NCI-H2107 (cell line): Measurements from ENCODE around the gene MPDZ.
"Not testable (repeated sequence)": the region's sequence is repeated elsewhere in the genome, so short reads cannot be mapped to it uniquely, and the experiment has no call there.

Experiments
- DNase-seq: peaks from one replicate; lab custom pipeline; 2025; lab: John Stamatoyannopoulos, UW

Gene MPDZ

GRCh38 chr9:13264788-13265187 is 14.7 kb downstream of the MPDZ start:
- DNase-seq, result no peak

- DNase-seq, result no peak
Observed at GRCh38 chr9:13263511-13263910, 16.0 kb downstream of the MPDZ start.

GRCh38 chr9:13252852-13253251 is 26.6 kb downstream of the MPDZ start:
- no peak for DNase-seq

- no peak for DNase-seq
Observed at GRCh38 chr9:13244181-13244580, 35.3 kb downstream of the MPDZ start.

GRCh38 chr9:13241283-13241682 is 38.2 kb downstream of the MPDZ start:
- no peak for DNase-seq

GRCh38 chr9:13239660-13240059 is 39.8 kb downstream of the MPDZ start:
- no peak for DNase-seq

GRCh38 chr9:13239208-13239607 is 40.3 kb downstream of the MPDZ start:
- DNase-seq, result no peak

GRCh38 chr9:13234932-13235331 is 44.6 kb downstream of the MPDZ start:
- no peak for DNase-seq

- no peak for DNase-seq
Observed at GRCh38 chr9:13228431-13228830, 51.1 kb downstream of the MPDZ start.

GRCh38 chr9:13224366-13224765 is 55.1 kb downstream of the MPDZ start:
- DNase-seq, result no peak

- not testable (repeated sequence) for DNase-seq
Observed at GRCh38 chr9:13222733-13223132, 56.8 kb downstream of the MPDZ start.

- no peak for DNase-seq
Observed at GRCh38 chr9:13221741-13222140, 57.8 kb downstream of the MPDZ start.

- DNase-seq, result no peak
Observed at GRCh38 chr9:13220837-13221236, 58.7 kb downstream of the MPDZ start.

GRCh38 chr9:13215791-13216554 is 63.5 kb downstream of the MPDZ start:
- no peak for DNase-seq

GRCh38 chr9:13213998-13214397 is 65.5 kb downstream of the MPDZ start:
- DNase-seq, result no peak

GRCh38 chr9:13213337-13213736 is 66.2 kb downstream of the MPDZ start:
- DNase-seq, result no peak

GRCh38 chr9:13210306-13210705 is 69.2 kb downstream of the MPDZ start:
- no peak for DNase-seq

GRCh38 chr9:13209498-13209897 is 70.0 kb downstream of the MPDZ start:
- no peak for DNase-seq

- DNase-seq, result no peak
Observed at GRCh38 chr9:13205824-13206223, 73.7 kb downstream of the MPDZ start.

- DNase-seq, result no peak
Observed at GRCh38 chr9:13190040-13190439, 89.5 kb downstream of the MPDZ start.

- DNase-seq, result no peak
Observed at GRCh38 chr9:13189362-13189761, 90.1 kb downstream of the MPDZ start.

- no peak for DNase-seq
Observed at GRCh38 chr9:13186774-13187173, 92.7 kb downstream of the MPDZ start.

GRCh38 chr9:13186091-13186490 is 93.4 kb downstream of the MPDZ start:
- DNase-seq, result no peak

GRCh38 chr9:13181652-13182051 is 97.8 kb downstream of the MPDZ start:
- no peak for DNase-seq
